ENCODE results near the gene MICALL2.
A peak's percentile ranks its signal among the peaks of the same experiment; 100 is the strongest.

The MICALL2 gene

DNA sequence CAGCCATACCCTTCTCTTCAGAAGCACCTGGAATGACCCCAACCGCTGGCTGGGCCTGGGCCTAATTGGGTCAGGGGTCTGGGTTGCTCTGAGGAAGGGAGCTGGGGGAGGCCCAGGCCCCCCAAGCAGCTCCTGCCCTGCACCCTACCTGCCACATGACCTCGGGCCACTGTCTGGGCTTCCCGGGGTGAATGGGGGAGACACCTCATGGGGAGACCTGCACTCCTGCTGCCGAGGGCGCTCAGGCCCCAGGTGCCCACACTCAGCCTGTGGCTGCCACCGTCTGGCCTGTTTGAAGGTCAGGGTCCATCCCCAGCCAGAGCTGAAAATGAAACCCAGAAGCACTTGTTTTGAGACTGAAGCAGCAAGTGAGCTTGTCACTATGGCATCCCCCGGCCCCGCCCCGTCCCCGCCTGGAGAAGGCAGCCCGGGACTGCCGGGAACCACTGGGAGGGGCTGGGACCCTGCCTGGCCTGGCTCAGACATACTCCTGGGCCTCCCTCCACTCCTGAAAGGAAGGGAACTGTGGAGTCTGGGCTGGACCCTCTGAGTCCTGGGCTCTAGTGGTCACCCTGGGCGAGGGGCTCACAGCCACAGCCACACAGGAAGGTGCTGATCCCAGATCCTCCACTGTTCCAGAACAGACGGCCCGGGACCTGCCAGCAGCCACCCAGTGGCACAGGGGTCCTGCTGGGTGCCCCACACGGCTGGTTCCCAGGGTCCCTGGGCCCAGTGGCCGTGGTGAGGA is 7.4 kb upstream of the MICALL2 start:
- DNase-seq, result peak; percentile 92

DNA sequence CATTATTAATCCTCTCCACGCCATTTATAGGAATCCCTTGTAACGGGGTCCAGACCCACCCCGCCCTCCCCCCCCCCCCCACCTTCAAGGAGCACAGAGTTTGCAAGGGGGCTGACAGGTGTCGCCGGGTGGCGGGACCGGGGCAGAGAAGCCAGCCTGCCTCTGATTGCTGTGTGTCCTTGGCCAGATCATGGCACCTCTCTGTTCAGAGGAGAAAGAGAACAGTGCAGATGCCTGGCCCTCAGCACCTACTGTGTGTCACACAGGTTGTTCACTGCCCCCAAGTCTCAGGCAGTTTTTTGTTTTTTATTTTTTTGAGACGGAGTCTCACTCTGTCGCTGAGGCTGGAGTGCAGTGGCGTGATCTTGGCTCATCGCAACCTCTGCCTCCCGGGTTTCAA is 5.4 kb upstream of the MICALL2 start:
- DNase-seq, result no peak

DNA sequence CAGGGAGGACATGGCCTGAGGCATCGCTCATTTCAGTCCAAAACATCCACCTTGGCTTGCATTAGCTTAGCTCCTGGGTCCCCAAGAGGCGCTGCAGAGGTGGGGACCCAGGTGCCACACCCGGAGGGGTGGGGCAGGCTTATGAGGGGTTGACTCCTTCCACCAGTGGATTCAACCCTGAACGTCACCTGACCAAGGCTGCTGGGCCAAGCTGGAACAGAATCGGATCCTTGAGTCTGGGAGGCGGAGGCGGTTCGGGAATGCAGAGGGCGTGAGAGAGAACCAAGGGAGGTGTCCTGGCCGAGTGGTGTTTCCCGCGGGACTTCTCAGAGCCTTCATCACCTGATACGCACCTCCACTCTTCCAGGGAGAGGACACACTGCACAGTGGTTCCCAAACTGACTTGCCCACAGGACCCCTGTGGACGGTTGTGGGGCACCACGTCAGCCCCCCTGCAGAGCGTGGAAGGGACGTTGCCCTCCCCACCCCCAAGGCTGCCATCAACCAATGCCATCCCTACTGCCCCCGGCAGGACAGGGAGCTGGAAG is 4.5 kb upstream of the MICALL2 start:
- DNase-seq, result no peak

- no peak for DNase-seq
Observed at GRCh38 chr7:1461646-1462375, 2.5 kb upstream of the MICALL2 start.

DNA sequence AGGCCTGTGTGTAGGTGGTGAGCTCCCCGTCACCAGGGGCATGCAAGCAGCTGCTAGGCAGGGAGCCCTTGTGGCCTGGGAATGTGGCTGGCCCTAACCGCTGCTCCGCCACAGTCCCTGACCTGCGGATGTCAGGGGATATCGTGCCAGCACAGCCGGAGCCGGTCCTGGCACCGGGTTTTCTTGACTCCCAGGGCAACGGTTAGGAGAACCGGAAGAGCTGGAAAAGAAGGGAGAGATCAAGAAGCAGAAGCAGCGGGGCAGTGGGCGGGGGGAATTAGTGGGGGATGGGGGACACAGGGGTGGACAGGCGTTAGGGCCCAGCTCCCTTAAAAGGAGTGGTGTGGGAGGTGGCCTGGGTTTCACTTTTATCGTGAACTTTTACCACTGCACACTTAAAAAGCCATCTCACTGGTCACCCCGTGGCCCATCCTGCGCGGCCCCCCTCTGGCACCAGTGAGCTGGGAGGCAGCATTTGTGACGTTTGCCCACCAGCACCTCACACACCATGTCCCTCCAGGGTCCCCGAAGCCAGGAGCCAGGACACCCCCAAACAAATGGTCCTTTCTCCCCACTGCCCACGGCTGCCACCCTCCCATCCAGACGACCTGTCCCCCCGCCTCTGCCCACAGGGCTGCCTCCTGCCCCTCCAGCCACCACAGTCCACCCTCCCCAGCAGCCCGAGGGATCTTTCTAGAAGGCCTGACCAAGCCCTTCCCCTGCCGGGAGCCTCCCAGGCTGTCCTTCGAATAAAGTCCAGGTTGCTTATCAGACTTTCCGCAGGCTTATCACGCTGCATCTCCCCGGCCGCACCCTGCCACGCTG is 1.8 kb upstream of the MICALL2 start:
- DNase-seq, result no peak

- no peak for DNase-seq
Observed at GRCh38 chr7:1459920-1460820, 900 bp upstream of the MICALL2 start.

GRCh38 chr7:1459512-1459892 is 232 bp upstream of the MICALL2 start:
- peak; percentile 100 for DNase-seq

- DNase-seq, result no peak
Observed at GRCh38 chr7:1457949-1458682, 1.2 kb downstream of the MICALL2 start.

GRCh38 chr7:1457059-1457948 is 2.0 kb downstream of the MICALL2 start:
- DNase-seq, result no peak

DNA sequence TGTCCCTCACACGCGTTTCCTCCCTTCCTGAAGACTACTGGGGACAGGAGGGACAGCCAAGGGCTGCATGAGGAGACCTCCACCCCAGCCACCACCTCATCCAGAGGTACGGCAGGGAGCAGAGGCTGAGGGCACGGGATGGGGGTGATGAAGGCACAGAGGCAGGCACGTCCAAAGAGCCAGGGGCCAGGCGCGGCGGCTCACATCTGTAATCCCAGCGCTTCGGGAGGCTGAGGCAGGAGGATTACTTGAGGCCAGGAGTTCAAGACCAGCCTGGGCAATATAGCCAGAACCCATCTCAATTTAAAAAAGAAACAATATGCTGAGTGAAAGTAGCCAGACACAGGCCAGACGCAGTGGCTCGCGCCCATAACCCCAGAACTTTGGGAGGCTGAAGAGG is 3.3 kb downstream of the MICALL2 start:
- no peak for DNase-seq

- peak; percentile 77 for DNase-seq
Observed at GRCh38 chr7:1455241-1455939, 3.9 kb downstream of the MICALL2 start.

GRCh38 chr7:1454542-1454941 is 4.7 kb downstream of the MICALL2 start:
- DNase-seq, result peak; percentile 78

GRCh38 chr7:1452205-1452604 is 7.1 kb downstream of the MICALL2 start:
- no peak for DNase-seq

DNA sequence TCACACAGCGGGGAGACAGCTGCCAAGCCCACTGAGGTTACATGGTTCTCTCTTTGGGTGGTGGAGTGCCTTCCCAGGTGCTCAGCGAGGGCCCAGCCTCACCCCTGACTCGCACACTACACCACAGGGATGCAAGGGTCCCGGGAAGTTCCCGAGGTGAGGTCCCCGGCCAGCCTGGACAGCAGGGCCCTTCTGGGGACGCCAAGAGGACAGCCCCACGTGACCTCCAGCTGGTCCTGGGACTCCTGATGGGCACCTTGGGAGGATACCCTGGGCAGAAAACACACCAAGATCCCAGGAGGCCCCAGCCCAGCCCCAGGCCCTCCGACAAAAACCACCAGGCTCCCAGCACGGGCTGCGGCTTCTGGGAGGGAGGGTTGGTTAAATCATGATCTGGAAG is 8.3 kb downstream of the MICALL2 start:
- DNase-seq, result no peak

GRCh38 chr7:1450431-1450830 is 8.8 kb downstream of the MICALL2 start:
- DNase-seq, result no peak

- DNase-seq, result no peak
Observed at GRCh38 chr7:1449951-1450350, 9.3 kb downstream of the MICALL2 start.

GRCh38 chr7:1449501-1449900 is 9.8 kb downstream of the MICALL2 start:
- DNase-seq, result no peak

- no peak for DNase-seq
Observed at GRCh38 chr7:1448958-1449357, 10.3 kb downstream of the MICALL2 start.

DNA sequence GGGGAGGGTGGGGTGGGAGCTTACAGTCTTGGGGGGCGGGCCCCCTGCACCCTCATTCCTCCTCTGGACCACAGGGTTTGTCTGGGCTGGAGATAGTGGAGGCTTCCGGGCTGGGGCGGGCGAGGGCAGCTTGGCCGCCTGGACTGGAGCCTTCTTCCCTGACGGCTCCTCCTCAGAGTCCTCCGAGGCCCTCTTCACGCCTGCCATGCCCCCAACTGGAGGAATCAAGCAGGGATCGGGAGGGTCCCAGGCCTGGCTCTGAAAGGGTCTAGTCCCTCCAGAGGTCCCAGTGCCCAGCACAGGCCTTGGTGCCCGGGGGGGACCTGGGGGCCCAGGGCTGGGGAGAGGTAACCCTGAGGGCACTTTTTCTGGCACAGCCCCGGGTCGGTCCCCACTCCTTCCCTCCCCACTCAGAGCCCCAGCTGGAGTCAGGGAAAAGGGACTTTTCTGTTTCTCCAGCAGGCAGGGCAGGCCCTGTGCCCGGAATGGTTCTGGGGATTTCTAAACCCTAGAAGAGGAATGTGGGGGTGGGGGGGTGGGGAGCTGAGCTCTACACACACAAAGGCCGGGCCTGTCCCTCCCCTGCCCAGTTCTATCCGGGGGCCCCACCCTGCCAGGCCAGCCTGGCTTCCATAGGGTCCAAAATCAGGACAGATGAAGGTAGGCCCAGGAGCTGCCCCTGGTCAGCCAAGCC is 11.6 kb downstream of the MICALL2 start:
- DNase-seq, result no peak
